BJ (cell line): Measurements from ENCODE around the gene OMD. TPM values are rescaled to one million over a fixed set of nuclear protein-coding genes. Genes with fewer than 3 reads are reported as not detected.
A peak's percentile ranks its signal among the peaks of the same experiment; 100 is the strongest.

ENCODE experiments used
- CTCF ChIA-PET: fragments of 350-600 bp; formaldehyde crosslinking; extraction: SDS; loops from one replicate; lab custom pipeline; 2021; ENCODE audit warnings: antibody characterized with exemption, inconsistent platforms; lab: Yijun Ruan, JAX
- POLR2A ChIA-PET: fragments of 300-600 bp; sonication (Branson Sonifier 250); formaldehyde crosslinking; extraction: SDS; loops from one replicate; lab custom pipeline; 2021; ENCODE audit warnings: antibody characterized with exemption; lab: Charles Lee
- DNase-seq: peaks from one replicate; pipeline ENCODE4 v3.0.0-alpha.2; 2011; ENCODE audit warnings: low read depth
- H3K27me3 ChIP-seq: 2 replicates; pipeline ENCODE4 v1.6.0; 2011; ENCODE audit warnings: low read length; ENCODE audit not compliant: control insufficient read depth, insufficient read depth
- H3K36me3 ChIP-seq: 2 replicates; pipeline ENCODE4 v1.5.1; 2011; ENCODE audit warnings: low read length; ENCODE audit not compliant: control insufficient read depth, insufficient read depth
- H3K4me3 ChIP-seq: 2 replicates; pipeline ENCODE4 v1.5.1; 2011; ENCODE audit warnings: low read depth, mild to moderate bottlenecking, control low read depth, low read length
- CTCF ChIP-seq: IDR thresholded peaks from 2 replicates; pipeline ENCODE4 v1.5.1; 2011; ENCODE audit warnings: low read depth, mild to moderate bottlenecking, control low read depth, inconsistent platforms, low read length, moderate library complexity; ENCODE audit not compliant: insufficient read depth
- polyA plus RNA-seq: library from polyadenylated mRNA; depleted of rRNA; stranded (reverse); fragments of >200 nt; gene quantifications from 2 replicates; pipeline ENCODE4 v1.2.3, GENCODE V29; 2011

OMD gene
- polyA plus RNA-seq, 1 experiment: 0.10 TPM

- no peak for DNase-seq
- no peak overlapping the region for H3K4me3 ChIP-seq
- TF ChIP-seq CTCF: no peak
- H3K36me3 ChIP-seq: no peaks in the 10 kb centered on the region
- ChIA-PET CTCF (interaction anchor here (0.6 to 1.4 kb wide), 3 partner anchors 11 to 202 kb away, joined by 3 to 4 read pairs (median 3); no protein-coding TSS in a partner anchor), POLR2A (no interaction called here)
- no peaks in the 10 kb centered on the region for H3K27me3 ChIP-seq
Observed at GRCh38 chr9:92432350-92432749, 8.1 kb upstream of the OMD start.

- no peak for TF ChIP-seq CTCF
- no peak for DNase-seq
Observed at GRCh38 chr9:92429836-92430235, 5.6 kb upstream of the OMD start.

GRCh38 chr9:92426501-92427145 is 2.4 kb upstream of the OMD start:
- no peaks in the 10 kb centered on the region for H3K27me3 ChIP-seq
- no peaks in the 10 kb centered on the region for H3K36me3 ChIP-seq
- DNase-seq: no peak
- no peak for TF ChIP-seq CTCF
- no peak overlapping the region for H3K4me3 ChIP-seq
- POLR2A ChIA-PET: no interaction called here
- CTCF ChIA-PET: no interaction called here

More at GRCh38 chr9:92429836-92430235, 5.6 kb upstream of the OMD start:
- CTCF ChIA-PET: no interaction called here
- no peaks in the 10 kb centered on the region for H3K36me3 ChIP-seq
- POLR2A ChIA-PET: no interaction called here
- no peaks in the 10 kb centered on the region for H3K27me3 ChIP-seq
- no peak overlapping the region for H3K4me3 ChIP-seq

- no peaks in the 10 kb centered on the region for H3K27me3 ChIP-seq
- TF ChIP-seq CTCF: no peak
- DNase-seq: peak; percentile 59
- no peaks in the 10 kb centered on the region for H3K36me3 ChIP-seq
- ChIA-PET POLR2A (interaction anchor here (0.7 to 0.8 kb wide), 2 partner anchors 39 to 534 kb away, joined by 3 to 4 read pairs; no protein-coding TSS in a partner anchor), CTCF (interaction anchor here (1.0 kb wide), 2 partner anchors 100 to 226 kb away, joined by 3 read pairs; partner anchors contain the start of genes CENPP and NOL8)
- no peak overlapping the region for H3K4me3 ChIP-seq
Observed at GRCh38 chr9:92425474-92425873, 1.2 kb upstream of the OMD start.

GRCh38 chr9:92423612-92424011 is 659 bp downstream of the OMD start:
- POLR2A ChIA-PET: no interaction called here
- no peak for TF ChIP-seq CTCF
- H3K4me3 ChIP-seq: no peak overlapping the region
- no peak for DNase-seq
- no peaks in the 10 kb centered on the region for H3K27me3 ChIP-seq
- CTCF ChIA-PET: no interaction called here
- no peaks in the 10 kb centered on the region for H3K36me3 ChIP-seq
